ENCODE measurements around the gene CRAT. TPM values are rescaled to one million over a fixed set of nuclear protein-coding genes. Genes with fewer than 3 reads are reported as not detected.

Gene CRAT
- total and polyA plus RNA-seq, 2 experiments from 2014 or later = 4.6 to 9.9 TPM

DNA sequence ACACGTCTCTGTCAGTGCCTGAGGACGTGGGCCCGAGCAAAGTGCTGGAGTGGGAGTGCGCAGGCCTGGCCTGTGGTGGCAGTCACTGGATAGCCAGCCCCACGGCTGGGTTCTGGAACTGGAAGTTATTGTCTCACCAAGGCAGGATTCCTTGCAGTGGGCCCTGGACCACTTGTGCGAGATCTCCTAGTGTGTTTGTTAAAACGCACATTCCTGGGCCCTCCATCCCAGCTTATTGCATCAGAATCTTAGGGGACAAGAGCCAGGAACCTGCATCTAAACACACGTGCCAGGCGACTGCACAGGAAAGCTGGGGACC lies 27.5 kb upstream of the CRAT start (continued):
- TF ChIP-seq, protein P1, sequence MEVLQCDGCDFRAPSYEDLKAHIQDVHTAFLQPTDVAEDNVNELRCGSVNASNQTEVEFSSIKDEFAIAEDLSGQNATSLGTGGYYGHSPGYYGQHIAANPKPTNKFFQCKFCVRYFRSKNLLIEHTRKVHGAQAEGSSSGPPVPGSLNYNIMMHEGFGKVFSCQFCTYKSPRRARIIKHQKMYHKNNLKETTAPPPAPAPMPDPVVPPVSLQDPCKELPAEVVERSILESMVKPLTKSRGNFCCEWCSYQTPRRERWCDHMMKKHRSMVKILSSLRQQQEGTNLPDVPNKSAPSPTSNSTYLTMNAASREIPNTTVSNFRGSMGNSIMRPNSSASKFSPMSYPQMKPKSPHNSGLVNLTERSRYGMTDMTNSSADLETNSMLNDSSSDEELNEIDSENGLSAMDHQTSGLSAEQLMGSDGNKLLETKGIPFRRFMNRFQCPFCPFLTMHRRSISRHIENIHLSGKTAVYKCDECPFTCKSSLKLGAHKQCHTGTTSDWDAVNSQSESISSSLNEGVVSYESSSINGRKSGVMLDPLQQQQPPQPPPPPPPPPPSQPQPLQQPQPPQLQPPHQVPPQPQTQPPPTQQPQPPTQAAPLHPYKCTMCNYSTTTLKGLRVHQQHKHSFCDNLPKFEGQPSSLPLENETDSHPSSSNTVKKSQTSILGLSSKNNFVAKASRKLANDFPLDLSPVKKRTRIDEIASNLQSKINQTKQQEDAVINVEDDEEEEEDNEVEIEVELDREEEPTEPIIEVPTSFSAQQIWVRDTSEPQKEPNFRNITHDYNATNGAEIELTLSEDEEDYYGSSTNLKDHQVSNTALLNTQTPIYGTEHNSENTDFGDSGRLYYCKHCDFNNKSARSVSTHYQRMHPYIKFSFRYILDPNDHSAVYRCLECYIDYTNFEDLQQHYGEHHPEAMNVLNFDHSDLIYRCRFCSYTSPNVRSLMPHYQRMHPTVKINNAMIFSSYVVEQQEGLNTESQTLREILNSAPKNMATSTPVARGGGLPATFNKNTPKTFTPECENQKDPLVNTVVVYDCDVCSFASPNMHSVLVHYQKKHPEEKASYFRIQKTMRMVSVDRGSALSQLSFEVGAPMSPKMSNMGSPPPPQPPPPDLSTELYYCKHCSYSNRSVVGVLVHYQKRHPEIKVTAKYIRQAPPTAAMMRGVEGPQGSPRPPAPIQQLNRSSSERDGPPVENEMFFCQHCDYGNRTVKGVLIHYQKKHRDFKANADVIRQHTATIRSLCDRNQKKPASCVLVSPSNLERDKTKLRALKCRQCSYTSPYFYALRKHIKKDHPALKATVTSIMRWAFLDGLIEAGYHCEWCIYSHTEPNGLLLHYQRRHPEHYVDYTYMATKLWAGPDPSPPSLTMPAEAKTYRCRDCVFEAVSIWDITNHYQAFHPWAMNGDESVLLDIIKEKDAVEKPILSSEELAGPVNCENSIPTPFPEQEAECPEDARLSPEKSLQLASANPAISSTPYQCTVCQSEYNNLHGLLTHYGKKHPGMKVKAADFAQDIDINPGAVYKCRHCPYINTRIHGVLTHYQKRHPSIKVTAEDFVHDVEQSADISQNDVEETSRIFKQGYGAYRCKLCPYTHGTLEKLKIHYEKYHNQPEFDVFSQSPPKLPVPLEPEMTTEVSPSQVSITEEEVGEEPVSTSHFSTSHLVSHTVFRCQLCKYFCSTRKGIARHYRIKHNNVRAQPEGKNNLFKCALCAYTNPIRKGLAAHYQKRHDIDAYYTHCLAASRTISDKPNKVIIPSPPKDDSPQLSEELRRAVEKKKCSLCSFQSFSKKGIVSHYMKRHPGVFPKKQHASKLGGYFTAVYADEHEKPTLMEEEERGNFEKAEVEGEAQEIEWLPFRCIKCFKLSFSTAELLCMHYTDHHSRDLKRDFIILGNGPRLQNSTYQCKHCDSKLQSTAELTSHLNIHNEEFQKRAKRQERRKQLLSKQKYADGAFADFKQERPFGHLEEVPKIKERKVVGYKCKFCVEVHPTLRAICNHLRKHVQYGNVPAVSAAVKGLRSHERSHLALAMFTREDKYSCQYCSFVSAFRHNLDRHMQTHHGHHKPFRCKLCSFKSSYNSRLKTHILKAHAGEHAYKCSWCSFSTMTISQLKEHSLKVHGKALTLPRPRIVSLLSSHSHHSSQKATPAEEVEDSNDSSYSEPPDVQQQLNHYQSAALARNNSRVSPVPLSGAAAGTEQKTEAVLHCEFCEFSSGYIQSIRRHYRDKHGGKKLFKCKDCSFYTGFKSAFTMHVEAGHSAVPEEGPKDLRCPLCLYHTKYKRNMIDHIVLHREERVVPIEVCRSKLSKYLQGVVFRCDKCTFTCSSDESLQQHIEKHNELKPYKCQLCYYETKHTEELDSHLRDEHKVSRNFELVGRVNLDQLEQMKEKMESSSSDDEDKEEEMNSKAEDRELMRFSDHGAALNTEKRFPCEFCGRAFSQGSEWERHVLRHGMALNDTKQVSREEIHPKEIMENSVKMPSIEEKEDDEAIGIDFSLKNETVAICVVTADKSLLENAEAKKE (CRISPR knock-in tag; IDR thresholded peaks at IDR 0.05) = no peak
- TF ChIP-seq, protein P2, sequence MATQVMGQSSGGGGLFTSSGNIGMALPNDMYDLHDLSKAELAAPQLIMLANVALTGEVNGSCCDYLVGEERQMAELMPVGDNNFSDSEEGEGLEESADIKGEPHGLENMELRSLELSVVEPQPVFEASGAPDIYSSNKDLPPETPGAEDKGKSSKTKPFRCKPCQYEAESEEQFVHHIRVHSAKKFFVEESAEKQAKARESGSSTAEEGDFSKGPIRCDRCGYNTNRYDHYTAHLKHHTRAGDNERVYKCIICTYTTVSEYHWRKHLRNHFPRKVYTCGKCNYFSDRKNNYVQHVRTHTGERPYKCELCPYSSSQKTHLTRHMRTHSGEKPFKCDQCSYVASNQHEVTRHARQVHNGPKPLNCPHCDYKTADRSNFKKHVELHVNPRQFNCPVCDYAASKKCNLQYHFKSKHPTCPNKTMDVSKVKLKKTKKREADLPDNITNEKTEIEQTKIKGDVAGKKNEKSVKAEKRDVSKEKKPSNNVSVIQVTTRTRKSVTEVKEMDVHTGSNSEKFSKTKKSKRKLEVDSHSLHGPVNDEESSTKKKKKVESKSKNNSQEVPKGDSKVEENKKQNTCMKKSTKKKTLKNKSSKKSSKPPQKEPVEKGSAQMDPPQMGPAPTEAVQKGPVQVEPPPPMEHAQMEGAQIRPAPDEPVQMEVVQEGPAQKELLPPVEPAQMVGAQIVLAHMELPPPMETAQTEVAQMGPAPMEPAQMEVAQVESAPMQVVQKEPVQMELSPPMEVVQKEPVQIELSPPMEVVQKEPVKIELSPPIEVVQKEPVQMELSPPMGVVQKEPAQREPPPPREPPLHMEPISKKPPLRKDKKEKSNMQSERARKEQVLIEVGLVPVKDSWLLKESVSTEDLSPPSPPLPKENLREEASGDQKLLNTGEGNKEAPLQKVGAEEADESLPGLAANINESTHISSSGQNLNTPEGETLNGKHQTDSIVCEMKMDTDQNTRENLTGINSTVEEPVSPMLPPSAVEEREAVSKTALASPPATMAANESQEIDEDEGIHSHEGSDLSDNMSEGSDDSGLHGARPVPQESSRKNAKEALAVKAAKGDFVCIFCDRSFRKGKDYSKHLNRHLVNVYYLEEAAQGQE (IDR thresholded peaks at IDR 0.05; ENCODE audit: unreplicated experiment) = no peak
- TF ChIP-seq NANOG (IDR thresholded peaks at IDR 0.05; ENCODE audit: borderline replicate concordance) (no peak), CREB1 (CRISPR knock-in tag; IDR thresholded peaks at IDR 0.05; ENCODE audit: low read depth) (no peak), JUNB (IDR thresholded peaks at IDR 0.05; ENCODE audit: unreplicated experiment) (no peak)
- TF ChIP-seq, protein P3, sequence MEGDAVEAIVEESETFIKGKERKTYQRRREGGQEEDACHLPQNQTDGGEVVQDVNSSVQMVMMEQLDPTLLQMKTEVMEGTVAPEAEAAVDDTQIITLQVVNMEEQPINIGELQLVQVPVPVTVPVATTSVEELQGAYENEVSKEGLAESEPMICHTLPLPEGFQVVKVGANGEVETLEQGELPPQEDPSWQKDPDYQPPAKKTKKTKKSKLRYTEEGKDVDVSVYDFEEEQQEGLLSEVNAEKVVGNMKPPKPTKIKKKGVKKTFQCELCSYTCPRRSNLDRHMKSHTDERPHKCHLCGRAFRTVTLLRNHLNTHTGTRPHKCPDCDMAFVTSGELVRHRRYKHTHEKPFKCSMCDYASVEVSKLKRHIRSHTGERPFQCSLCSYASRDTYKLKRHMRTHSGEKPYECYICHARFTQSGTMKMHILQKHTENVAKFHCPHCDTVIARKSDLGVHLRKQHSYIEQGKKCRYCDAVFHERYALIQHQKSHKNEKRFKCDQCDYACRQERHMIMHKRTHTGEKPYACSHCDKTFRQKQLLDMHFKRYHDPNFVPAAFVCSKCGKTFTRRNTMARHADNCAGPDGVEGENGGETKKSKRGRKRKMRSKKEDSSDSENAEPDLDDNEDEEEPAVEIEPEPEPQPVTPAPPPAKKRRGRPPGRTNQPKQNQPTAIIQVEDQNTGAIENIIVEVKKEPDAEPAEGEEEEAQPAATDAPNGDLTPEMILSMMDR (conservative IDR thresholded peaks at IDR 0.05; ENCODE audit: low read depth in 2 of 2) = no peak

Data from GM23338 (cell line).